OCI-LY3 (cell line): ENCODE data around the gene RPL10A.

Experiments used
- H2AFZ ChIP-seq: fragments of 200-600, 300-600 bp; shearing (Covaris generic); 2 replicates; pipeline ENCODE4 v1.6.0; 2014; ENCODE audit warnings: antibody characterized with exemption, low read depth, low read length
- H3K27ac ChIP-seq: fragments of 200-600, 300-600 bp; sonication (generic); 2 replicates; pipeline ENCODE4 v1.5.1; 2014; ENCODE audit warnings: mild to moderate bottlenecking, low read length, moderate library complexity, mixed read lengths
- H3K27me3 ChIP-seq: fragments of 200-600, 300-600 bp; sonication (generic); 2 replicates; pipeline ENCODE4 v1.6.1; 2014; ENCODE audit warnings: low read depth, low read length, mixed read lengths
- H3K36me3 ChIP-seq: fragments of 200-600, 300-600 bp; sonication (generic); replicated peaks from 2 replicates; pipeline ENCODE3; 2014; ENCODE audit warnings: low read depth, low read length, mixed read lengths
- H3K4me1 ChIP-seq: fragments of 300-600, 200-600 bp; sonication (generic); 2 replicates; pipeline ENCODE4 v1.6.1; 2014; ENCODE audit warnings: low read length, mixed read lengths
- H3K4me2 ChIP-seq: fragments of 200-600, 300-600 bp; sonication (generic); 2 replicates; pipeline ENCODE4 v1.6.1; 2014; ENCODE audit warnings: low read length, mixed read lengths
- H3K4me3 ChIP-seq: fragments of 300-600, 200-600 bp; sonication (generic); 2 replicates; pipeline ENCODE4 v1.5.1; 2014; ENCODE audit warnings: antibody characterized with exemption, mild to moderate bottlenecking, low read length, moderate library complexity
- H3K79me2 ChIP-seq: fragments of 300-600, 200-600 bp; shearing (Covaris generic); 2 replicates; pipeline ENCODE4 v1.6.1; 2014; ENCODE audit warnings: mild to moderate bottlenecking, low read length, mixed read lengths
- H3K9ac ChIP-seq: fragments of 300-600, 200-600 bp; shearing (Covaris generic); 2 replicates; pipeline ENCODE4 v1.6.0; 2014; ENCODE audit warnings: mild to moderate bottlenecking, low read length, moderate library complexity
- H3K9me3 ChIP-seq: fragments of 200-600, 300-600 bp; shearing (Covaris generic); 2 replicates; pipeline ENCODE4 v1.6.1; 2014; ENCODE audit warnings: low read length, mixed read lengths; ENCODE audit not compliant: insufficient read depth
- H4K20me1 ChIP-seq: fragments of 200-600, 300-600 bp; sonication (generic); 2 replicates; pipeline ENCODE4 v1.6.1; 2016; ENCODE audit warnings: low read length, mixed read lengths; ENCODE audit not compliant: insufficient read depth
- EZH2phosphoT487 ChIP-seq: fragments of 200-600 bp; shearing (Covaris generic); IDR thresholded peaks from 2 replicates; pipeline ENCODE4 v1.6.1; 2018; ENCODE audit warnings: antibody characterized with exemption, mixed run types, low read depth
- TF ChIP-seq, protein P1 (sequence below): fragments of 200-600, 300-600 bp; sonication (generic); IDR thresholded peaks from 2 replicates; pipeline ENCODE4 v1.5.1; 2014; ENCODE audit warnings: antibody characterized with exemption, low read length, low read depth

RPL10A gene

DNA sequence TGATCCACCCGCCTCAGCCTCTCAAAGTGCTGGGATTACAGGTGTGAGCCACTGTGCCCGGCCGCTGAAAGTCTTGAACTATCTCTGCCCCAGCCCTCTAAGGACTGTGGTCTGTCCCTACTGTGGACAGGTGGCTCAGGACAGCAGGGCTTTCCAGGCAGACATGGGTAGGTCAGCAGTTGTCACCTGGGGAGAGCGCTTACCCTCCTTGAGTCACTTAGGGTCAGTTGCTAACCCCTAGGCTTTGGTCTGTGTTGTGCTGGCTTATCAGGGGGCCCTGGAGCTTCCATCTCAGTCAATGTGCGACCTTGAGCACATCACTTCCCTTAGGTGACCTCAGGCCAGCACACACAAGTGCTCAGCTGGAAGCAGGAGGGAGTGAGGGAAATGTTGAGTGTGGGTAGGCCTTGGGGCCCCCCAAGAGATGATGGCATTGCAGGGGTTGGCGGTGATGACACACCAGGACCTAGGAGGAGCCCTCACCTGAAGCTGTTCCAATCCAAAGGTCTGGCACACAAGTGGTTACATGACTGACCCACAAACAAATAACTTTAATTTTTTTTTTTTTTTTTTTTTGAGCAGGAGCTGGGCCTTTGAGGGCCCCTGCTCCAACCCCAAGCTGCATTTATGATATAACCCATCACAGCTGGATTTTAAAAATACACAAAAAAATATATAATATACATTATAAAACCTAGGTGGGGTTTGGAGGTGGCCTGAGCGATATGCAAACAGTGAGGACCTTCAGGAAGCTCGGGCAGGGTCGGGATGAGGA, 5.1 kb downstream of the RPL10A start:
- H3K36me3 ChIP-seq: peaks cover 43% of the 10 kb centered on the region

DNA sequence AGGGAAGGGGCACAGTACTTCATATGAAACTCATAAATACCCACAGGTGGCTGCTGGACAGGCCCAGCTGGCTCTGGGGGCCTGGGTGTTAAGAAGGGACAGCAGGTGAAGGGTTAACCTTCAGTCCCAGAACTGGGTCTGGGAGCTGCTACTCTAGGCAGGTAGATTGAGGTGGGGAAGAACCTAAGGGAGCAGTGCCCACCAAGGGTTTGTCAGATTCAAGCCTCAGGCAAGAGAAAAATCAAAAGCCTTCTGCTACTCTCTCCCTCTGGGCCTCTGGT, 5.6 kb downstream of the RPL10A start:
- Histone ChIP-seq H4K20me1 (peaks cover 45% of the 10 kb centered on the region), H3K4me3 (no peak overlapping the region), H3K9ac (no peak overlapping the region), H3K27me3 (no peaks in the 10 kb centered on the region), H2AFZ (no peak overlapping the region), H3K79me2 (peaks cover 33% of the 10 kb centered on the region), H3K9me3 (no peaks in the 10 kb centered on the region), H3K4me2 (no peak overlapping the region), H3K4me1 (peaks cover 21% of the 10 kb centered on the region), H3K36me3 (peaks cover 38% of the 10 kb centered on the region), H3K27ac (0 out of 2 replicates have a peak overlapping the region, but pooled peaks have one; percentile 13)
- TF ChIP-seq, protein P1, sequence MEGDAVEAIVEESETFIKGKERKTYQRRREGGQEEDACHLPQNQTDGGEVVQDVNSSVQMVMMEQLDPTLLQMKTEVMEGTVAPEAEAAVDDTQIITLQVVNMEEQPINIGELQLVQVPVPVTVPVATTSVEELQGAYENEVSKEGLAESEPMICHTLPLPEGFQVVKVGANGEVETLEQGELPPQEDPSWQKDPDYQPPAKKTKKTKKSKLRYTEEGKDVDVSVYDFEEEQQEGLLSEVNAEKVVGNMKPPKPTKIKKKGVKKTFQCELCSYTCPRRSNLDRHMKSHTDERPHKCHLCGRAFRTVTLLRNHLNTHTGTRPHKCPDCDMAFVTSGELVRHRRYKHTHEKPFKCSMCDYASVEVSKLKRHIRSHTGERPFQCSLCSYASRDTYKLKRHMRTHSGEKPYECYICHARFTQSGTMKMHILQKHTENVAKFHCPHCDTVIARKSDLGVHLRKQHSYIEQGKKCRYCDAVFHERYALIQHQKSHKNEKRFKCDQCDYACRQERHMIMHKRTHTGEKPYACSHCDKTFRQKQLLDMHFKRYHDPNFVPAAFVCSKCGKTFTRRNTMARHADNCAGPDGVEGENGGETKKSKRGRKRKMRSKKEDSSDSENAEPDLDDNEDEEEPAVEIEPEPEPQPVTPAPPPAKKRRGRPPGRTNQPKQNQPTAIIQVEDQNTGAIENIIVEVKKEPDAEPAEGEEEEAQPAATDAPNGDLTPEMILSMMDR: no peak

More for the DNA sequence above, 5.1 kb downstream of the RPL10A start:
- TF ChIP-seq EZH2phosphoT487: no peak
- no peaks in the 10 kb centered on the region for H3K27me3 ChIP-seq
- no peak overlapping the region for H3K9ac ChIP-seq
- no peak overlapping the region for H3K4me2 ChIP-seq
- no peaks in the 10 kb centered on the region for H3K9me3 ChIP-seq
- peaks cover 21% of the 10 kb centered on the region for H3K4me1 ChIP-seq
- H2AFZ ChIP-seq: no peak overlapping the region
- peak overlapping the region; percentile 13; the same call in 1 of the 2 replicates for H3K27ac ChIP-seq
- H3K79me2 ChIP-seq: peaks cover 38% of the 10 kb centered on the region
- no peak overlapping the region for H3K4me3 ChIP-seq
- peaks cover 45% of the 10 kb centered on the region for H4K20me1 ChIP-seq

DNA sequence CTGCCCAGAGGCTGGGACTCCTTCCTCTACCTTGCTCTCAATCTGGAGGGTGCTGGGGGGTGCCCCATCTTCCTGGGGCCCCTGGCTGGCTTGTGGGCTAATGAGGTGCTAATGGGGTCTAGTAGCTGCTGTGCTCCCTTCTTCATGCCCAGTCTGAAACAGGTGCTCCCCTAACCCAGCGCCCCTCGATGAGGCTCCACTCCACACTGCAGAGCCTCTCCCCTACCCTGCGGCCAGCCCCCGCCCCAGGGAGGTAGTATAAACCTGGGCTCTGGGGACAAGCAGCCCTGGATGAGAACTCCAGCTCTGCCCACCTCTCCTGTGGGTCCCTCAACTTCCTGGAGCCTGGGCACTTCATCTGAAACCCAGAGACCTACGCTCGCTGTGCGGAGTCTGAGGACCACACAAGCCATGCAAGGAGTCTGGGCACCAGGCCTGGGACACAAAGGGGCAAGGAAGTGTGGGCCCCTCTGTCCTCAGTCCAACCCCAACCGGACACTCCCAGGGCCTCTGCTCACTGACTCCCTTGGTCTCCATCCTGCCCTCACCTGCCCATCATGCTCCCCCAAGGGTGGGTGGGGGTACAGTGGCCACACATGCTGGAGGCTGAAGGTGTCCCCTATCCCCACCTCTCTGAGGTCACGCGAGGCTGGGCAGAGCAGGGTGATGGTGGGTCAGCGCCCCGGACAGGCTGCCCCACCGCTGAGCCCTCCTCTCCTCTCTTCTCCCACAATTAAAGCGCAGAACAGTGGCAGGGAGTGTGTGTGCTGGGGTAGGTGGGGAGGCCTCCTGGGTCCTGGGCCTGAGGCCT, 6.1 kb downstream of the RPL10A start:
- H3K27me3 ChIP-seq: no peaks in the 10 kb centered on the region
- H3K4me2 ChIP-seq: no peak overlapping the region
- H3K4me3 ChIP-seq: no peak overlapping the region
- peaks cover 21% of the 10 kb centered on the region for H3K4me1 ChIP-seq
- H3K79me2 ChIP-seq: peaks cover 27% of the 10 kb centered on the region
- H3K27ac ChIP-seq: 0 out of 2 replicates have a peak overlapping the region, but pooled peaks have one; percentile 13
- no peaks in the 10 kb centered on the region for H3K9me3 ChIP-seq
- no peak overlapping the region for H2AFZ ChIP-seq
- H3K9ac ChIP-seq: no peak overlapping the region
- TF ChIP-seq EZH2phosphoT487: no peak
- TF ChIP-seq, protein P1: no peak
- H3K36me3 ChIP-seq: peaks cover 33% of the 10 kb centered on the region
- H4K20me1 ChIP-seq: peaks cover 40% of the 10 kb centered on the region

DNA sequence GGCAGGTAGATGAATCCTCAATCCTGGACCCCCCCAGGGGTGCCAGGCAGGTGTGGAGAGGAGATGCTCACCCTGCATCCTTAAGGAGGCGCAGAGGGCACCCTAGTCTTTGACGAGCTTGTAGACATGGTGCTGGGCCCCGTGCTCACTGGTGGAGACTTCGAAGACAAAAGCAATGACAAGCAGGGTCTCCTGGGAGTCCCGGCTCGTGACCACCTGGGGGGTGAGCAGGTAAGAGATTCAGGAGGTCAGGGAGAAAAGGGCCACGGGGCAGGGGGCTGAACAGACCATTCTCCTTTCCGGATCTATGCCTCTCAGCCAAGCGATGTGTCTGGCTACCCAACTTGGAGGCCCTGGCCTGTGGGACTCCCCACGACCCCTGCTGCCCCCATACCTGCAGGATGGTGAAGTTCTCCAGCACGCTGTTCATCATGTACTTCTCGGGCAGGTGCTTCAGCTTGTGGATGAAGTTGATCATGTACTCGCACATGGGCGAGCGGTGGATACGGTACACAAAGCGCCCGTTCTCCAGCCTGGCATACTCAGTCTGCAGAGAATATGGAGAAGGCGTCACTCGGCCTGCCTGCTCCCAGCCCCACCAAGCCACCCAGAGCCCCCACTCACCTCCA, 6.9 kb downstream of the RPL10A start:
- H2AFZ ChIP-seq: no peak overlapping the region
- H3K4me3 ChIP-seq: no peak overlapping the region
- peaks cover 18% of the 10 kb centered on the region for H3K4me1 ChIP-seq
- H3K27me3 ChIP-seq: no peaks in the 10 kb centered on the region
- H3K4me2 ChIP-seq: no peak overlapping the region
- peaks cover 26% of the 10 kb centered on the region for H3K36me3 ChIP-seq
- TF ChIP-seq EZH2phosphoT487: no peak
- TF ChIP-seq, protein P1: no peak
- H3K79me2 ChIP-seq: peaks cover 20% of the 10 kb centered on the region
- no peak overlapping the region for H3K9ac ChIP-seq
- H4K20me1 ChIP-seq: peaks cover 33% of the 10 kb centered on the region
- no peaks in the 10 kb centered on the region for H3K9me3 ChIP-seq
- H3K27ac ChIP-seq: no peak overlapping the region
